ENCODE data around the gene NHLH1.

NHLH1 gene

GRCh38 chr1:160400646-160401486, 34.0 kb downstream of the NHLH1 start:
- no peak for TF ChIP-seq CTCF (IDR thresholded peaks at IDR 0.05; ENCODE audit: low read depth, low read length)
- Histone ChIP-seq H3K4me3 (ENCODE audit: low read depth, low read length) (peak overlapping the region; percentile 85), H3K9me3 (ENCODE audit: severe bottlenecking) (no peaks in the 10 kb centered on the region), H3K27ac (peak overlapping the region; percentile 95), H3K27me3 (ENCODE audit: insufficient read depth, low read depth, severe bottlenecking) (no peaks in the 10 kb centered on the region), H3K36me3 (peaks cover 34% of the 10 kb centered on the region)
- peak; percentile 70 for DNase-seq

GRCh38 chr1:160401487-160401805, 34.6 kb downstream of the NHLH1 start:
- no peak for DNase-seq
- Histone ChIP-seq H3K9me3 (ENCODE audit: severe bottlenecking) (no peaks in the 10 kb centered on the region), H3K36me3 (peaks cover 40% of the 10 kb centered on the region), H3K4me3 (ENCODE audit: low read depth, low read length) (peak overlapping the region; percentile 85), H3K27me3 (ENCODE audit: insufficient read depth, low read depth, severe bottlenecking) (no peaks in the 10 kb centered on the region), H3K27ac (no peak overlapping the region)
- no peak for TF ChIP-seq CTCF (IDR thresholded peaks at IDR 0.05; ENCODE audit: low read depth, low read length)

GRCh38 chr1:160402001-160402795, 35.3 kb downstream of the NHLH1 start:
- no peak for DNase-seq
- Histone ChIP-seq H3K27ac (no peak overlapping the region), H3K9me3 (ENCODE audit: severe bottlenecking) (no peaks in the 10 kb centered on the region), H3K36me3 (peaks cover 44% of the 10 kb centered on the region), H3K4me3 (ENCODE audit: low read depth, low read length) (no peak overlapping the region), H3K27me3 (ENCODE audit: insufficient read depth, low read depth, severe bottlenecking) (no peaks in the 10 kb centered on the region)
- TF ChIP-seq CTCF (IDR thresholded peaks at IDR 0.05; ENCODE audit: low read depth, low read length), result no peak

- no peak for DNase-seq
- H3K27ac ChIP-seq, result no peak overlapping the region
- TF ChIP-seq CTCF (IDR thresholded peaks at IDR 0.05; ENCODE audit: low read depth, low read length), result no peak
- no peak overlapping the region for H3K4me3 ChIP-seq (ENCODE audit: low read depth, low read length)
- H3K9me3 ChIP-seq (ENCODE audit: severe bottlenecking), result no peaks in the 10 kb centered on the region
- peaks cover 49% of the 10 kb centered on the region for H3K36me3 ChIP-seq
- no peaks in the 10 kb centered on the region for H3K27me3 ChIP-seq (ENCODE audit: insufficient read depth, low read depth, severe bottlenecking)
These were observed 36.4 kb downstream of the NHLH1 start for GRCh38 chr1:160403244-160403643.

GRCh38 chr1:160404094-160404493, 37.2 kb downstream of the NHLH1 start:
- Histone ChIP-seq H3K4me3 (ENCODE audit: low read depth, low read length) (no peak overlapping the region), H3K9me3 (ENCODE audit: severe bottlenecking) (no peaks in the 10 kb centered on the region), H3K36me3 (peaks cover 55% of the 10 kb centered on the region), H3K27me3 (ENCODE audit: insufficient read depth, low read depth, severe bottlenecking) (no peaks in the 10 kb centered on the region), H3K27ac (no peak overlapping the region)
- DNase-seq, result no peak
- no peak for TF ChIP-seq CTCF (IDR thresholded peaks at IDR 0.05; ENCODE audit: low read depth, low read length)
